Activated T-cell treated with anti-CD3 and anti-CD28 coated beads for 48 hours (primary cell): ENCODE results near the gene MYBBP1A.
A peak's percentile ranks its signal among the peaks of the same experiment; 100 is the strongest.

Source experiments
- DNase-seq: peaks from one replicate; pipeline ENCODE4 v3.0.0-alpha.2; 2020; ENCODE audit warnings: low read depth

MYBBP1A gene

DNA sequence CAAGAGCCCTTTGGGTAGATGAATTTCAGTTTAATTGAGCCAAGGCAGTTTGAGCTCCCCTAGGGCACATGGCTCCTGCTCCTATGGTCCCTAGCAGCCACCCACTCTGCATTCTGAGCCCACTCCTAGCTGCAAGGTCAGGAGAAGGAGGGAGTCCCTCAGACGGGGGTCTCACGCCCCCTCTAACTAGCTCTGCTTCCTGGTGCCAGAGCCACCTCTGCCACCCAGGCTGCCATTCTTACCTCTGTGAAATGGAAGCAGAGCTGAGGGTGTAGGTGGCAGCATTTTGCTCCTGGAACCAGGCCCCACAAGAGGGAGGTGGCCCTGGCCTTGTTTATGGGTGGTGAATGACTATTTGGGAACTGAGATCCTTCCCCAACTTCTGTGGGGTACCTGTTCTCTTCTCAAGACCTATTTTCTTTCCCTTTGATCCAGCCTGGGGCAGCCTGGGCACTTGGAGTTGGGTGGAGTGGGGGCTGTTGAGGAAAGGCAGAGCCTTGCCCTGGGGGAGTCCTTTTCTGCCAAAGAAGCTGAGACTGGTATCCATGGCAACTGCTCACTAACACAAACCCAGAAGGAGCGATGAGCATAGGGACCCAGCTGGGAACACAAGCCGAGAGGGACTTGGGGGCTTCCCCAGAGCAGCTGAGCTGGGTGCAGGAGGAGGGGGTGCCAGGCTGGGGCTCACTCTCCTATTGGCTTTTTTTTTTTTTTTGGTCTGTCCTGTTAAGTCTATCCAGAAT is 51.7 kb downstream of the MYBBP1A start:
- no peak for DNase-seq

DNA sequence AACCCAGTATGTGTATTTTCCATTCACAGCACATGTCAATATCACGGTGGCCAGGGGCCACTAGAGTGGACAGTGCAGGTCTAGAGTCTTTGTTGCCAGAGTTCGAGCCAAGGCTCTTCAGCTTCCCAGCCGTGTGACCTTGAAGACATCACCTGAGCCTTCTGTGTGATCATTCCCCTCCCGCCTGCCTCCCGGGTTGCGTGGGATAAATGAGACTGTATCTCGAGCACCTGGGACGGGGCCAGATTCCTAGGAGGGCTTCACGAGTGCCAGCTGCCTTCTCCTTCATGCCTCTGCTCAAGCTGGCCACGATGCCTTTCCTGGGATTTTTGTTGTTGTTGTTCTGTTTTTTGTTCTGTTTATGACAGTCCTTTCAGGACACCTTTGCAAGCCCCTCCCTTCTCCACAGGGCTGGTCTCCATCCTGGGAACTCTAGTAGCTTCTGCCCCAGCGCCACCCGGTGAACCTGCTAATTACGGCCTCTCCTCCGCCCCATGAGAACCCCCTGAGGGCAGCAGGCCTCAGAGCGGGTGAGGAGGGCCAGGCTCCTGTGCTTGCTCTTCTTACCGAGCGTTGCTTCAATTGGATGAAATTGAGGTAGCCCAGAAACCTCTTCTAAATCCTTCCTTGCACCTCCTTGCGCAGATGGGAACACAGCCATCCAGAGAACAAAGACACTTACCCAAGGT is 52.6 kb downstream of the MYBBP1A start:
- DNase-seq = no peak

DNA sequence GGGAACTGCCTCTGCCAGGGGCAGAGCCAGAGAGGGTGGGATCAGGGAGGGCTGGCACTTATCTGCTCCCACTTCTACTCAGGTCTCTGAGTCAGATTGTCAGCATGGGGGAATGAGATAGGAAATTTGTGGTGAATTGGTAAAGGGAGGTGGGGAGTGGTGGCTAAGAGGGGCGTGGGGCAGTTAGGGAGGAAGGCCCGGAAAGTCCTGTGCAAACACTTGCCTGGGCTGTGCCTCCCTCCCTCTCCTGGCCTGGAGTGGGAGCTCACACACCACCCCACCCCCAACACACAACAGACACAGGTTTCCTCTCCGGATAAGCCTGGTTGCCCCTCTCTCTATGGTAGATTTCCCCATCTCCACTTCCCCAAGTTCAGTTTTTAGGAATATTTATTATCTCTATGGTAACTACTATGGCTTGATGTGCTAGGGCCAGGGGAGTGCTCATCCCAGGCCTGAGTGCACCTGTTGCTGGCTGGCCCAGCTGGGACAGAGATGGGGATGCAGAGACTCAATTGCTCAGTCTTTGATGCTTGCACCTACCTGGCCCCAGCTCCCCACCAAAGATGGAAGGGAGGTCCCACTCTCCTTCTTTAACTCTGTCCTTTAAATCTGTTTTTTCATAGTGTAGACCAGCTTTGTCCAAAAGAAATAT is 53.8 kb downstream of the MYBBP1A start:
- no peak for DNase-seq

DNA sequence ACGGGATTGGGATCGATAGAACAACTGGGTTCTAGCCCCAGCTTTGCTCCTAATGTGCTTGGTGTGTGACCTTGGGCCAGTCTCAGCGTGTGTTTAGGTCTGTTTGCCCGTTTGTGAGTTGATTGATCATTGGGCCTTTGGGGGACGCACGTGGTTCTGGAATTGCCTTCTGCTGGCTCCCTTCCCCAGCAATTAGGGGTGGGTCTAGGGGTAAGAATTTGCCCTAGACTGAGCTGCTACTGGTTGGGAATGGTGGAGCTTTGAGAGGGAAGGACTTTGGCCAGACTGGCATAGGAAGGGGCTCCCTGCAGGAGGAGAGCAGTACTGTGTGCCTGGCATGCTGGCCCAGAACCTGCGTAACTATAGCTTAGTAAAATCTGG is 55.0 kb downstream of the MYBBP1A start:
- no peak for DNase-seq

DNA sequence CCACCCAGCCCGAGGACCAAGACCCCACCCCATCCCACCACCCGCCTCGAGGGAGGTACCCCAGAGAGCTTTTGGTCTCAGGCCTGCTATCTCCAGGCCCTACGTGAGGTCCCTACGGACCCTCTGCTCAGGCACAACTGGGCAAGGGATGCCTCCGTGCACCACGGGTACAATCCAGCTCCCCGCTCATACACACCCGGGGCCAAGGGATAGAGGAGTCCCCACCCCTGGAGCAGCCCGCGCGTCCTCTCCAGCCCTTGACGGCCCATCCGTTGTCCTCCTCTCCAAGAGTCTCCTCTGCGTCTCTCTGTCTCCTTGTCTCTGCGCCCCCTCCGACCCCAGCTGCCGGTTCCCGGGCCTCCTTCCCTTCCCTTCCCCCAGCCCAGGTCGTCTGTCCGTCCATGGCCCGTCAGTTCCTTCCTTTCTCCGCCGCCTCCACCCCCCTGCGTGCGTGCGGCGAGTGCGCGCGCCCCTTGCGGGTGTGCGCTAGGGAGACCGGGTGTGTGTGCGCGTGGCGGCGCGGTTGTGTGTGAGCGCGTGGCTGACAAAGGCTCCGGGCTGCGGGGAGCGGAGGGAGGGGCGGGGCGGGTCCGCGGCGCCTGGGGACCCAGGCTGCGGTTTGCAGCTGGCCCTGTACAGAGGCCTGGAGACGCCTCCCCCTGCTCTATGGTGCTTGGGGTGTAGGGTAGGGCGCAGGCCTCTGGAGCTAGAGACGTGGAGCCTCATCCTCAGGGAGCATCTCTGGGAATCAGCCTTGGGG is 55.6 kb downstream of the MYBBP1A start:
- no peak for DNase-seq

DNA sequence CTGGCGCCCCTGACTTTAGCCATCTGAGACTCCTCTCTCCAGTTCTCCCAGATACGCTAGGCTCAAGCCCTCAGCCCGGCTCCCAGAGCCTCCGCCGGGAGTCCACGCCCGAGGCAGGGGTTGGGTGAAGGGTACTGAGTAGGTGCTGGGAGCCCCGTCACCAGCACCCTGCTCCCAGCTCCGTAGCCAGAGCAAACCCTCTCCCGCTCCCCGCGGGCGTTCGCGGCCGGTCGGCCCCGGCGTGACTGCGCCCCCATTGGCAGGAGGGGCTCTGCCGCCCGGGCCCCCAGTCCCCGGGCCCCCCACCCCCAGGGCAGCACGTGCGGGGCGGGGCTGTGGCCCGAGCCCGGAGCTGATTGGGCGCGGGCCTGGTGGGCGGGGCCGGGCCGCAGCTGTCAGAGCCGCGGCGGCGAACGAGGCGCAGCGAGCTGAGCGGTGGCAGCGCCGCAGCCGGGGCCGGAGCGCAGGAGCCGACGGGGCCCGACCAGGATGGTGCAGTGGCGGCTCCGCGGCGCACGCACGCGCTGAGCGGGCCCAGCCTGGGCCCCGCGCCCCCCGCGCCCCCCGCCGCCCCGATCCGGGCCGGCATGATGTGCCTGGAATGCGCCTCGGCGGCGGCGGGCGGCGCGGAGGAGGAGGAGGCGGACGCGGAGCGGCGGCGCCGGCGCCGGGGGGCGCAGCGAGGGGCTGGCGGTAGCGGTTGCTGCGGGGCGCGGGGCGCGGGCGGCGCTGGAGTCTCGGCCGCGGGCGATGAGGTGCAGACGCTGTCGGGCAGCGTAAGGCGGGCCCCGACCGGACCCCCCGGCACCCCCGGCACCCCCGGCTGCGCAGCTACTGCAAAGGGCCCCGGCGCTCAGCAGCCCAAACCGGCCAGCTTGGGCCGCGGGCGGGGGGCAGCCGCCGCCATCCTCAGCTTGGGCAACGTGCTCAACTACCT is 56.5 kb downstream of the MYBBP1A start, which contains the start of gene SPNS2:
SPNS2 (plus strand) TSS at position 421 of the 937 bp plus-strand sequence; CDS start at position 588, 167 bp downstream.
- DNase-seq = peak; percentile 56

DNA sequence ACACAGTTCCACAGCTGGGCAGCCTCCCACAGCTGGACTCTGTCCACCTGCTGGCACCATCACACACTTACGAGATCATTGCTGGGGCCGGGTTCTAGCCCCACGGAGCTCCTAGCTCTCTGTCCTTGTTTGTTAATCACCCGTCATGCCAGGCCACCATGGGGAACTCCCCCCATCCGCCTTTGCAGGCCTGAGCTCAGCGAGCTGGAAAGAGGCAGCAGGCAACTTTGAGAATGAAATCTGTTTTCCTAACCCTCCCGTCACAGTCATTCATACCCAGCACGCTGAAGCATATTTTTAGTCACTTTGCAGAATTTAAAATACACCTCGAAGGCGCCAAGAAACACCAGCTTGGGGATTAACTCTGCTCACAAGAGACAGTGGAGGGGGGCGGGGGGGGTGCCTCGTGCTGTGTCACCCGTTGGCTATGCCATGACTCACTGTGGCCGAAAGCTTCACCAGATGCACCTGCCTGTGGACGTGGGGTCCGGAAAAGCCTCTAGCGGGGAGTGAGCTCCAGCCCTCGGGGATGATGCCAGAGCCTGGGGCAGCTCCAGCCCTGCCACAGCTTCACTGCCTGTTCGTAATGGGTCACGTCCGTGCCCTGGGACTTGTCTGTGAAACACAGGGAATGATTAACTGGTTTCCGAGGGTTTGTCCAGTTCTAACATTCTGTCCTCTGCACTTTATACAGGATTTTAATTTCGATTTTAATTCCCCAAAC is 57.9 kb downstream of the MYBBP1A start:
- DNase-seq = no peak

DNA sequence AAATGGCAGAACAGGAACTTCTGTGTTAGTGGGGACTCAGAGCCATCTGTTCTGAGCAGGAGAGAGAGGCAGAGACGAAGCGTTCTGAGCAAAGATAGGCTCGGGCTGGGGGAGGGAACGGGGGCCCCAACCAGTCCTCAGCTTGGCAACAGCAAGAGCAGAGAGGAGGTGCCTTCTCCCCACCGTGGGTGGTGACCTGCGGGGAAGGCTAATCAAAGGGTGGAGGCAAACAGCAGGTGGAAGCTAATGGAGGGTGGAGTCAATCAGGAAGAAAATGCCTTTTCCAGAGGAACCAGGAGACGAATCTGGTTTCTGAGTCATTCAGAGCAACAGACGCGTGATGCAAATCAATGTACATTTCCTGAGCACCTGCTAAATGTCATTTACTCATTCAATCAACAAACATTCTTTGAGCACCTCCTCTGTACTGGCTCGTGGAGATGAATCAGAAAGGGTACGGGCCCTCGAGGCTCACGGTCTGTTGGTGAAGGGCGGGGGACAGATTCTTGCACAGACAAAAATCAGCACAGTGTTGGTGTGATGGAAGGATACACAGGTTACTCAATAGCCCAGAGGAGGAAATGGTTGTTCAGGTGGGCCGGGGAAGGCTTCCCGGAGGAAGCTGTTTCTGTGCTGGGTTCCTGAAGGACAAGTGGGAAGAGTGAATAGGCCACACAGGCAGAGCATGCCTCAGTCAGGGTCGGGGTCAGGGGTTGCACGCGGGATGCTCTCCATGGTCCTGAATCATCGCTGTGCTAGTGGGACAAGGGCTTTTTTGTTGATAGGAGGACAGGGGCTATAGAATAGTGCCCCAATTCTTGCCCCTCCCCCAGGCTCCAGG is 62.2 kb downstream of the MYBBP1A start:
- DNase-seq = no peak

DNA sequence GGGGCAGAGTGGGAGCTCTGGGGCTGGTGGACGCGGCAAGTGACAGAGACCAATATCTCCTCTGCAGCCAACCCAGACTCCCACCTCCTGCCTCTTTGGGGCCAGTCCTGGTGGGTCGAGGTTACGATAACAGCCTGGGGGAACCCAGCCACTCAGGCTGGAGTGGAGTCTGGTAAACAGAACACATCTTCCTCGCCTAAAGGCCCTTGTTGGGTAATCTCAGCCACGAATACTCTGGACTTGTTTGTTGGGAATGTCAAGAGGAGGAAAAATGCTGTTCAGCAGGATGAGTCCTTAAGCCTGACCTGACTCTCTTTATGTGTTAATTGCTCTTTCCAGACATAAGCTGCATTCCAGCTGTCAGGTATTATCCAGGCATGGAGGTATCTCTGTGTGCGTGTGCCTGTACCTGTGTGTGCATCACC is 64.5 kb downstream of the MYBBP1A start:
- no peak for DNase-seq

DNA sequence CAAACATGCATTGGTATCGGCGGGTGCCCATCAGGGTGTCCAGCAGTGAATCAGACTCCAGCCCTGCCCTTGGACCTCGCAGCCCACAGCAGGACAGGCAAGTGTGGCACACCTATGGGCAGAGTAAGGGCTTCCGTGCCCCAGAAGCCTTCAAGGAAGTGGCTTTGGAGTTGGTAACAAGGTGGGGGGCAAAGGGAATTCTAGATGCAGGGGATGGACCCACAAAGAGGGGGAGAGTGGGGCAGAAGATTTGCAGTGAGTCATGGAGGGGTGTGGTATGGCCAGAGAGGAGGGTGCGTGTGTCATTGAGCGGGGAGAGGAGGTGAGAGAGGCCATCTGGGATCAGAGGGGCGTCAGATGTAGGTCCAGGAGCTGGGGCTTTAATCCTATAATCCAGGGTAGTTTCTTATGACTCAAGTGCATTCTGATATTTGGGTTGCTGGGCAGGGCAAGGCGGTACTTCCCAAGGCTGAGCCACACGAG is 65.0 kb downstream of the MYBBP1A start:
- no peak for DNase-seq

DNA sequence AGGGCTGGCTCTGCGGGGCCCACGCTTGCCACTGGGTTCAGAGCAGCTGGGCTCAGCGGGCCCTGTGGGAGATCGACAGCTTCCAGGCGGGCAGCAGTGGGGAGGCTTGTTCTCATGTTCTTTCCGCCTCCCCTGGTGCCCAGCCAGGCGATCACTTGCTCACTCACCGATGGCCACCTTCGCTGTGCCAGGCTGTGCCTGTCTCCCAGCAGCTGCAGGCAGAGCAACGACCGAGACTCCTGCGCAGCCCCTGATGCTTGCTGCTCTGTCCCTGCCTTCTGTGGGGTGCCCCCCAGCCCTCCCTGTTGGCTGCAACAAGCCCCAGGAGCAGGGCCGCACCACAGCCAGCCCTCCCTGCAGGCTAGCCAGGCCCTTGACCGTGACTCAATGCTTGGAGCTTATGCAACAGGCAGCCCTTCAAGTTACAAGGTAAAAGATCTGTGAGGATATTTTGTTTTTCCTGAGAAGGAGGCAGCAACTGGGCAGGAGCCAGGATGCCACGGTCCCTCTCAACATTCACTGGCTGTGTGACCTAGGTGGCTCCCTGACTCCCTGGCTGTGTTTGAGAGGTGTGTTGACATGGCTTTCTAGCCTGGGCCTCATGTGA is 66.1 kb downstream of the MYBBP1A start:
- DNase-seq = no peak
